Fibroblast of pulmonary artery (primary cell): ENCODE data around the gene CDK4.

ENCODE experiments used
- DNase-seq: peaks from one replicate; pipeline ENCODE4 v3.0.0-alpha.2; 2010; ENCODE audit warnings: low read depth
- H3K4me3 ChIP-seq: replicated peaks from 2 replicates; pipeline ENCODE4 v1.5.1; 2011; ENCODE audit warnings: low read depth, mild to moderate bottlenecking, control low read depth, low read length, moderate library complexity
- CTCF ChIP-seq: IDR thresholded peaks from 2 replicates; pipeline ENCODE4 v1.5.1; 2011; ENCODE audit warnings: mild to moderate bottlenecking, control low read depth, low read length, inconsistent platforms; ENCODE audit errors: missing control alignments

The CDK4 gene

DNA sequence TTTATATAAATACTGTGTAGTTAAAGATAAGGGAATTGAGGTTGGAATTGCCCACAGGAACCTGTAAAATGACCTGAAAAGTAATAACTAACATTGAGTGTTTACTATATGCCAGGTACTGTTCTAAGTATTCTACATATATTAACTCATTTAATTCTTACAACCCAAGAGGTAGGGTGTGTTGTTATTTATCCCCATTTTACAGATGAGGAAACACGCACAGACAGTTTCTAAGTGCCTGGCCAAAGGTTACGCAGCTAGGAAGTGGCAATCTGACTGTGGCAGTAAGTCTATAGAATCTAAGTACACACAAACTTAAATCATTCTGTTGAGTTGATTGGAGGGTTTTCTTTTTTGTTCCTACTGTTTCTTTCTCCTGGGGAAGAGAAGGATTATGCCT is 8.3 kb downstream of the CDK4 start:
- no peak for TF ChIP-seq CTCF
- no peak overlapping the region for H3K4me3 ChIP-seq
- no peak for DNase-seq

DNA sequence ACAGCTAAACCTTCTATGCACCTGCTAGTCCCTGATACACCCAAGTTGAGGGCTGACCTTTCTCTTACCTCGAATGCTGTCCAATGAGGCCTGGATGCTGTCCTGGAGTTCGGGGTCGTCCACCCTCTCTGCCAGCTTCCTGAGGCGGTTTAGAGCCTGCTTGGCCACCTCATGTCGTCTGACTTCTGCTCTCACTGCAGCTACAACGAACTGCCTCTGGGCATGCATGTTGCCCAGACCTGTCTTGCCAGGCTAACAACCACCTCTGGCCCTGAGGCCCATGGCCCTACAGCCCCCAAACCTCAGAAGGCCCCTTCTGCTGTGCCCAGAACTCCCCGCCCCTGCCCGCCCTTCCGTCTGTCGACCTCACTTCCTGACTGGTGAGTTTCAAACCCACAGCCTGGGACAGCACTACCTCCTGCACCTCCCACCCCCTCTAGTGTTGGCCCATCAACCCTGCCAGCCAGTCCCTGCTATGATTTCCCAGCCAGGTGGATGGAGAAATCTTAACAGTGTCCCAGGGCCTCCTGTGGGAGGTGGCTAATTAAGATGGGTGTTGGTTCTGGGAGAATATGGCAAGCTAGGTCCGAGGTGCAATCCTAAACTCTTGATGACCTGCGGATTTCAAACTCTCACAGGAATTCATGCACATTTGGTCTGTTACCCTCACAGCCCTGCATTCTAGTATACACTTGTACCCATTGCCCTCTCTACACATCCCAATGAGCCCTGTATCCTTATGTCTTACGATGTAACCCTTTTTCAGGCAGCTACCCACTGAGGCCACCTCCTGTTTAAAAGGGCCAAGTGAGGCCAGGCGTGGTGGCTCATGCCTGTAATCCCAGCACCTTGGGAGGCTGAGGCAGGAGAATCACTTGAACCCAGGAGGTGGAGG is 10.0 kb downstream of the CDK4 start:
- no peak overlapping the region for H3K4me3 ChIP-seq
- no peak for DNase-seq
- TF ChIP-seq CTCF = no peak

- no peak overlapping the region for H3K4me3 ChIP-seq
Observed at GRCh38 chr12:57741413-57741789, 10.7 kb downstream of the CDK4 start.

GRCh38 chr12:57740656-57741412 is 11.3 kb downstream of the CDK4 start:
- no peak for TF ChIP-seq CTCF
- no peak for DNase-seq
- no peak overlapping the region for H3K4me3 ChIP-seq

More at GRCh38 chr12:57741413-57741789, 10.7 kb downstream of the CDK4 start:
- DNase-seq = no peak
- no peak for TF ChIP-seq CTCF

DNA sequence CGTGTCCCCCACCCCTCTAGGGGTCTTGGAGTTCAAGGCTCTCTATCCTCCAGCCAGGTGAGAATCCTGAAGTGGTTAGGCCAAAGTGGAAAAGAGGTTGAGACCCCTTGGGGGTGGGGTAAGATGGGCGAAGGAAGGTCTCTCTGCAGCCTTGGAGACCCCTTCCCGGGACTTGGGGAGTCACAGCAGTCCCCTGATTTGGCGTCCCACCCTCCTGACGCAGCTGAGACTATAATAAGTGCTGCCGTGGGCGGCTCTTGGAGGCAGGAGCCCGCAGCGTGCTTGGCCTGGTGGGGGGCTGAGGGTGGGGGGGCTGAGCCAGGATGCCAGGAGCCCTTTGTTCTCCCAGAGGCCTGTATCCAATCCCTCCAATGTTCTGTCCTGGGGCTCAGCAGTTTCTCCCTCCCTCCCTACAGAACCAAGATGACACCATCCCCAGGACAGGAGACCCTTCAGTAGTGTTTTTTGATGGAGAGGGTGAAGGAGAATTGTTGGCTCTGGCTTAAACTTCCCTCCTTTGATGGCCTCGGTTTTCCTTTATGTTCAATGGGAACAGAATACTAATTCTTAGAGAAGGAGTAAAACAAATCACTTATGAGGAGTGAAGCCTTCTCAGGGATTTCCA is 12.1 kb downstream of the CDK4 start:
- no peak for TF ChIP-seq CTCF
- DNase-seq = no peak
- no peak overlapping the region for H3K4me3 ChIP-seq

GRCh38 chr12:57739387-57739786 is 12.7 kb downstream of the CDK4 start:
- no peak for TF ChIP-seq CTCF
- no peak for DNase-seq
- no peak overlapping the region for H3K4me3 ChIP-seq
